Stimulated activated CD8-positive, alpha-beta memory T cell treated with anti-CD3 and anti-CD28 coated beads, Interleukin-15, amount 100 ng/mL, for 48 hours (primary cell): ENCODE measurements around the gene HSP90AB1.

Experiments
- DNase-seq, 2 donors: peaks; one replicate each; pipeline ENCODE4 v3.0.0-alpha.2; 2020; ENCODE audit warnings: low read depth in 2 of 2

Gene HSP90AB1

DNA sequence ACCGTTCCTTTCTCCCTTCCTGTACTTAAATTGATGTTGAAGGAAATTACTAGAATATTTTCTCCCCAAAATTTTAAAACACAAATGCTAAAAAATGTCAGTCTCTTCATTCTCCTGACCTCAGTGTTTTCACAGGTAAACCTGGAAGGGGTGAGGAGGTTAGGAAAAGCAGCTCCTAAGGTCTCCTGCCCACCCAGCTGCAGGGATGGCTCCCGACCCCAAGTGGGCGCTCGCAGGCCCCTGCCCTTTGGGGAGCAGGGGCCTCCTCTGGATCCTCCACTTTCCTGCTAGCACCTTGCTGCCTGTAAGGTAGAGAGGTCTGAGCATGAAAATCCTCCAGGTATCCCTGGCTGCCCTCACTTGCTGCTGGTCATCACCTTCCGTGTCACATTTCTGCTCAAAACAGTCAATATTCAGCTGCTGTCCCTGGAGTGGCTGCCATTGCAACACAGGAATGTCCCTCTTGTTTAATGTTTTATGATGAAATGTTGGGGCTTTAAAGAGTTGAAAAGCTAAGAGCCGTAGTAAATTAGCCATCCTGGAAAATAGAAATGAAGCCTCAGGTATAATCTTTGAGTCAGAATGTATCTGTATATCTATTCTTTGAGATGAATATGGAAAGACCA, 10.9 kb upstream of the HSP90AB1 start:
- no peak for DNase-seq

DNA sequence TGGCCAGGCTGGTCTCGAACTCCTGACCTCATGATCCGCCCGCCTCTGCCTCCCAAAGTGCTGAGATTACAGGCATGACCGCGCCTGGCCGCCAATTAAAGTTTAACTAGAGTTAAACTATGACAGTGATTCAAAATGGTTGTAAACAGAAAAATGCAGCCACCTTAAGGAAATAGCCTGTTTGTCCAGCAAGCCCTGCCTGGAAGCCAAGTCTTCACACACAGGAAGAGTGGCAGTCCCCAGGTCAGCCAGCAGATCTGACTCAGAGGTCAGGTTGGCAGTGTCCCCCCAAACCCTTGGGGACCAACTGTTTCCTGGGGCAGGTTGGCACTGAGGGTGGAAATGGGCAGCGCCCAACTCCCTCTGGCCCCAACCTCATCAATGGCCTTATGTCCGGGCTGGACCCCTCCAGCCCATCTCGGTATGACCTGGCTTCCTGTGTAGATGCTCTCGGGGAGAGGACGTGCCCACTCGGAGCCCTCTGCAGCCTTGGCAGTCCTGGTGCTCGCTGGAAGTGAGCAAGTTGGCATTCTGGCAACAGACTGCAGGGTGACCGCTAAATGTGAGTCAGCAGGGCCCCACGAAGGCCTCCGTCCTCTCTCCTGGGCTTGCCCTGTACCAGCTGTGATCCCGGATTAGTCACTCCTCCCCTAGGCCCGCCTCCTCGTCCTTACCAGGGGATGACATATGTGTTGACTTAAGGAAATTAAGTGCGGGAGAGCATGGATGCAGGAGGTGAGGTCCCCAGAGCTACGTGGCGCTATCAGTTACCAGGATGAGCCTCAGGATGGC, 9.7 kb upstream of the HSP90AB1 start:
- DNase-seq = peak; percentile 56 to 76

DNA sequence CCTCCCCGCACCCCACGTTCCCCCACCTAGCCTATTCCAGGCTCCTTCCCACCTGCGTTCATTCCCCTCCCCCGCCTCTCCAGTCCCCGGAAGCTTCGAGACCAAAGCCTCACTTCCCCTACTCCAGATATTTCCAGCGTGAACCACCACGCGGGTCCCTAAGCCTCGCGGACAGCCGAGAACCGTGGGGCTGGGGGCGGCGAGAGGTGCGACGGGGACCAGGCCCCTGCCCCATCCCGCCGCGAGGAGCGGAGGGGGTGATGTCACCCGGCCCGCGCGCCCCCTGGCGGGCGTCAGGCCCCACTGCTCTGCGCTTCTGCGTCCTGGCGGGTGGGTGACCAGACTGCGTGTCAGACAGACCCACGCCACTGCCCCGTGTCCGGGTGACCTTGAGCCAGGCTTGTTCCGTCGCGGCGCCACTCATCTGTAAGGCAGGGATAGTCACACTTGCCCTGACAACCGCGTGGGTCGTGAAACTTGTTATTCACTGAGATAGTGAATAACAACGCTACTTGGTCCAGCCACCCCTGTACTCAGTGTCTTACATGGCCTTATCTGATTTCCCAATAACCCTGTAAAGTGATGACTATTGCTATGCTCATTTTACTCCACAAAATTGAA, 9.0 kb upstream of the HSP90AB1 start:
- DNase-seq = peak; percentile 68 to 82

GRCh38 chr6:44238687-44239350, 8.1 kb upstream of the HSP90AB1 start:
- DNase-seq = no peak

GRCh38 chr6:44243345-44243744, 3.6 kb upstream of the HSP90AB1 start:
- DNase-seq = no peak

- no peak for DNase-seq
These were observed 1.4 kb upstream of the HSP90AB1 start for GRCh38 chr6:44245391-44245911.

DNA sequence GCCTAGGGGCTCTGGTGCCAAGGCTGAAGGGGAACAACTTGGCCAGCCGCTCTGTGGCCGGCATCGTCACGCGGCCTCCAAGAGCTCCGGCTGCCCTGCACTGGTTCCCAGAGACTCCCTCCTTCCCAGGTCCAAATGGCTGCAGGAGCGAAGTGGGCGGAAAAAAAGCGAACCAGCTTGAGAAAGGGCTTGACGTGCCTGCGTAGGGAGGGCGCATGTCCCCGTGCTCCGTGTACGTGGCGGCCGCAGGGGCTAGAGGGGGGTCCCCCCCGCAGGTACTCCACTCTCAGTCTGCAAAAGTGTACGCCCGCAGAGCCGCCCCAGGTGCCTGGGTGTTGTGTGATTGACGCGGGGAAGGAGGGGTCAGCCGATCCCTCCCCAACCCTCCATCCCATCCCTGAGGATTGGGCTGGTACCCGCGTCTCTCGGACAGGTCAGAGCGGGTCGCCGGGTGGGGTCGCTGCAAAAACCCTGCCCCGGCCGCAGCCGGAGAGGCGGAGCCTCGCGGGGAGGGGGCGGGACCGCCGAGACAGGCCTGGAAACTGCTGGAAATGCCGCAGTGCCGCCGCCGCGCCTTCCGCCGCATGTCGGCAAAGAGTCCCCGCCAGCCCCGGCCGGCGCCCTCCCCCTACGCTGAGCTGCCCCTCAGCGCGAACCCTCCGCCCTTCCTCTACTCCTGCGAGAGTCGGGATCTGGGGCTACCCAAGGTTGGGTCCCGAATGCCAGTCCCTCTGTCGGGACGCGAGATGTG, 814 bp upstream of the HSP90AB1 start:
- DNase-seq = peak; percentile 83 to 85

- peak; percentile 81 to 82 for DNase-seq
These were observed 719 bp downstream of the HSP90AB1 start for GRCh38 chr6:44247338-44248302.

GRCh38 chr6:44248579-44248978, 1.7 kb downstream of the HSP90AB1 start:
- DNase-seq = no peak

DNA sequence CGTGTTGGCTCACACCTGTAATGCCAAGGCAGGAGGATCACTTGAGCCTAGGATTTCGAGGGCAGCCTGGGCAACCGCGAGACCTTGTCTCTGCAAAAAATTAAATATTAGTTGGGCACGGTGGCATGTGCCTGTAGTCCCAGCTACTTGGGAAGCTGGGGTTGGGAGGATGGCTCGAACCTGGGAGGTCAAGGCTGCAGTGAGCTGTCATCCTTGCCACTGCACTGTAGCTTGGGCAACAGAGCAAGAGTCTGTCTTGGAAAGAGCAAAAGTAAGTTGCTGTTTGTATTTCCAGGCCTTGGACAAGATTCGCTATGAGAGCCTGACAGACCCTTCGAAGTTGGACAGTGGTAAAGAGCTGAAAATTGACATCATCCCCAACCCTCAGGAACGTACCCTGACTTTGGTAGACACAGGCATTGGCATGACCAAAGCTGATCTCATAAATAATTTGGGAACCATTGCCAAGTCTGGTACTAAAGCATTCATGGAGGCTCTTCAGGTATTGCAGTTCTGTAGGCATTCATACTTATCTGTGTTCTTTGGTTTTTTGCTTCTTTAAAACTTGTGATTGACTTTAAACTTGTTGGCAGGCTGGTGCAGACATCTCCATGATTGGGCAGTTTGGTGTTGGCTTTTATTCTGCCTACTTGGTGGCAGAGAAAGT, 2.3 kb downstream of the HSP90AB1 start:
- no peak for DNase-seq

GRCh38 chr6:44250067-44250717, 3.3 kb downstream of the HSP90AB1 start:
- DNase-seq = no peak

DNA sequence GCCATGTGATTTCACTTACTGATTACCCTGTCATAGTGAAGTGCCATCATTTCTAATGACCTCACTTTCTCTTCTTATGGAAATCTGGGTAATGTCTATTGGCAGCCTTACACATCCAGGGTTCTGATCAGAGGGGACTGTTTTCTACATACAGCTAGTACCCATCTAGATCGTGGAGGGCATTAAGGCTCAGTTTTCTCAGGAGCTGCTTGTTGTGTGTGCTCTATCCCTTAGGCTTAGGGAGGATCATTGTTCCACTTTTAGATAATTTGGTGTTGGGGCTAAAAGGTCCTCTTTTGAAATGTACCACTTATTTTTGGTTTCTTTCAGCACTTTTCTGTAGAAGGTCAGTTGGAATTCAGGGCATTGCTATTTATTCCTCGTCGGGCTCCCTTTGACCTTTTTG, 3.8 kb downstream of the HSP90AB1 start:
- DNase-seq = no peak

- no peak for DNase-seq
These were observed 4.9 kb downstream of the HSP90AB1 start for GRCh38 chr6:44251576-44252524.

- no peak for DNase-seq
These were observed 6.6 kb downstream of the HSP90AB1 start for GRCh38 chr6:44253307-44254101.

- DNase-seq = no peak
These were observed 7.5 kb downstream of the HSP90AB1 start for GRCh38 chr6:44254191-44255104.
